A549 (cell line): ENCODE measurements around the gene IMP3. TPM values are rescaled to one million over a fixed set of nuclear protein-coding genes. Genes with fewer than 3 reads are reported as not detected.

ENCODE experiments used
- ATAC-seq, 2 experiments: fragments of 200-7000 bp in 1 of 2; fragments of >200 bp in 1 of 2; cut with Nextera tagmentation in 1 of 2; cut with Tn5 transposase in 1 of 2; 3 replicates each; pipeline versions ENCODE4 v1.8.0 to v1.9.1; 2018 to 2020; ENCODE audit warnings: mild to moderate bottlenecking in 1 of 2, moderate library complexity in 1 of 2
- CTCF ChIA-PET: fragments of 300-600 bp; sonication (Branson Sonifier 250); formaldehyde crosslinking; extraction: SDS; loops from one replicate; lab custom pipeline; 2021; ENCODE audit warnings: antibody characterized with exemption, inconsistent platforms; lab: Yijun Ruan, JAX
- POLR2A ChIA-PET: fragments of 350-600 bp; formaldehyde crosslinking; extraction: SDS; loops from one replicate; lab custom pipeline; 2021; ENCODE audit warnings: antibody characterized with exemption, inconsistent platforms; lab: Yijun Ruan, JAX
- DNase-seq, 2 experiments: peaks; one replicate each; pipeline versions ENCODE4 v3.0.0 to v3.0.0-alpha.2; 2011 to 2016; ENCODE audit warnings: low read depth in 1 of 2, low spot score in 1 of 2
- FAIRE-seq: peaks from 2 replicates; lab custom pipeline; 2011; peaks lifted over from hg19 to GRCh38; lab: Jason Lieb, UNC
- H3K27ac ChIP-seq, 2 experiments: fragments of >200 bp; sonication (Bioruptor Twin); formaldehyde crosslinking; 3 replicates each; pipeline ENCODE4 v1.5.1; 2016 to 2017
- H3K4me1 ChIP-seq: fragments of >200 bp; sonication (Bioruptor Twin); formaldehyde crosslinking; 3 replicates; pipeline ENCODE4 v1.6.1; 2016
- H3K4me2 ChIP-seq: fragments of >200 bp; sonication (Bioruptor Twin); formaldehyde crosslinking; 3 replicates; pipeline ENCODE4 v1.6.1; 2016
- H3K4me3 ChIP-seq: fragments of >200 bp; sonication (Bioruptor Twin); formaldehyde crosslinking; 3 replicates; pipeline ENCODE4 v1.5.1; 2016
- H3K9me3 ChIP-seq: fragments of >200 bp; sonication (Bioruptor Twin); formaldehyde crosslinking; 3 replicates; pipeline ENCODE4 v1.6.1; 2016
- BHLHE40 ChIP-seq: IDR thresholded peaks from 2 replicates; pipeline ENCODE4 v1.6.1; 2012; ENCODE audit warnings: low read depth, low read length, inconsistent platforms
- CHD4 ChIP-seq: fragments of 200-600 bp; sonication (generic); IDR thresholded peaks from 2 replicates; pipeline ENCODE4 v1.6.1; 2016; ENCODE audit warnings: antibody characterized with exemption, mild to moderate bottlenecking, borderline replicate concordance
- FOSL2 ChIP-seq, 2 experiments: fragments of 450-650 bp in 1 of 2; fragments of >200 bp in 1 of 2; sonication (Bioruptor Twin) in 1 of 2; formaldehyde crosslinking; IDR thresholded peaks; 2 replicates each; pipeline versions ENCODE4 v1.5.0 to v1.6.1; 2016 to 2020; ENCODE audit warnings: mild to moderate bottlenecking in 1 of 2, moderate library complexity in 1 of 2
- HMGXB4 ChIP-seq: fragments of 250-450 bp; sonication (Bioruptor Pico); IDR thresholded peaks from 2 replicates; pipeline ENCODE4 v1.5.0; 2021; ENCODE audit warnings: mild to moderate bottlenecking, moderate library complexity, borderline replicate concordance
- HOXB5 ChIP-seq: fragments of 250-450 bp; sonication (Bioruptor Pico); IDR thresholded peaks from 2 replicates; pipeline ENCODE4 v1.5.0; 2020; ENCODE audit warnings: mild to moderate bottlenecking, moderate library complexity
- JUN ChIP-seq, 2 experiments: fragments of >200 bp; sonication (Bioruptor Twin); formaldehyde crosslinking; IDR thresholded peaks; 2 replicates in 1 of 2; 3 replicates in 1 of 2; pipeline ENCODE4 v1.6.1; 2016 to 2017
- KDM1A ChIP-seq: fragments of 200-600 bp; sonication (generic); IDR thresholded peaks from 2 replicates; pipeline ENCODE4 v1.6.1; 2016; ENCODE audit warnings: low read depth, mild to moderate bottlenecking
- NPAS2 ChIP-seq: fragments of 250-450 bp; sonication (Bioruptor Pico); IDR thresholded peaks from 2 replicates; pipeline ENCODE4 v1.8.0; 2022; ENCODE audit warnings: mild to moderate bottlenecking, moderate library complexity, borderline replicate concordance
- RAD21 ChIP-seq, 2 experiments: fragments of >200 bp in 1 of 2; sonication (Bioruptor Twin) in 1 of 2; formaldehyde crosslinking in 1 of 2; IDR thresholded peaks in 1 of 2; conservative IDR thresholded peaks in 1 of 2; 2 replicates in 1 of 2; 3 replicates in 1 of 2; pipeline ENCODE4 v1.6.1; 2012 to 2018; ENCODE audit warnings: inconsistent platforms in 1 of 2
- SMC3 ChIP-seq: fragments of >200 bp; sonication (Bioruptor Twin); formaldehyde crosslinking; IDR thresholded peaks from 3 replicates; pipeline ENCODE4 v1.6.1; 2018; ENCODE audit warnings: inconsistent platforms
- SREBF2 ChIP-seq: fragments of 450-650 bp; IDR thresholded peaks from 2 replicates; pipeline ENCODE4 v1.6.1; 2014; ENCODE audit warnings: mild to moderate bottlenecking, moderate library complexity
- ZC3H11A ChIP-seq: fragments of 450-650 bp; IDR thresholded peaks from 2 replicates; pipeline ENCODE4 v1.6.1; 2014; ENCODE audit warnings: antibody characterized with exemption, mild to moderate bottlenecking
- WGBS: methylation state at CpG from one replicate; pipeline ENCODE4 v1.1.6; 2017; ENCODE audit errors: missing lambda C conversion rate; 5-methylcytosine and 5-hydroxymethylcytosine counted together
- polyA plus RNA-seq, 4 experiments: library from polyadenylated mRNA; depleted of rRNA in 3 of 4; stranded (reverse); fragments of >200 nt; fragmentation: RNase III in 1 of 4; extraction: RNeasy Plus Mini Kit Qiagen cat#74134 plus additional on column Dnase treatment in 1 of 4; gene quantifications; 2 replicates in 3 of 4; 3 replicates in 1 of 4; pipeline ENCODE4 v1.2.3, GENCODE V29; 2011 to 2017
- TF ChIP-seq, protein P1 (sequence below): fragments of 150-350 bp; IDR thresholded peaks from 2 replicates; pipeline ENCODE4 v1.6.1; 2014; ENCODE audit warnings: low read depth, mild to moderate bottlenecking, low read length
- TF ChIP-seq, protein P2 (sequence below): IDR thresholded peaks from 2 replicates; pipeline ENCODE4 v1.6.1; 2012; ENCODE audit warnings: low read depth, borderline replicate concordance
- TF ChIP-seq, protein P3 (sequence below): fragments of >200 bp; sonication (Bioruptor Twin); formaldehyde crosslinking; IDR thresholded peaks from 3 replicates; pipeline ENCODE4 v1.5.1; 2016
- TF ChIP-seq, protein P4 (sequence below): IDR thresholded peaks from 2 replicates; pipeline ENCODE4 v1.6.1; 2012

IMP3 gene
- polyA plus RNA-seq, 2 of the 4 experiments (the other 2 are of a cell fraction): 90.0 to 94.7 TPM

GRCh38 chr15:75640483-75641178, 607 bp upstream of the IMP3 start:
- H3K4me2 ChIP-seq: peak overlapping the region; percentile 67
- peaks cover 18% of the 10 kb centered on the region for H3K4me1 ChIP-seq
- ATAC-seq: peak; percentile 71 to 74
- TF ChIP-seq, protein P1, sequence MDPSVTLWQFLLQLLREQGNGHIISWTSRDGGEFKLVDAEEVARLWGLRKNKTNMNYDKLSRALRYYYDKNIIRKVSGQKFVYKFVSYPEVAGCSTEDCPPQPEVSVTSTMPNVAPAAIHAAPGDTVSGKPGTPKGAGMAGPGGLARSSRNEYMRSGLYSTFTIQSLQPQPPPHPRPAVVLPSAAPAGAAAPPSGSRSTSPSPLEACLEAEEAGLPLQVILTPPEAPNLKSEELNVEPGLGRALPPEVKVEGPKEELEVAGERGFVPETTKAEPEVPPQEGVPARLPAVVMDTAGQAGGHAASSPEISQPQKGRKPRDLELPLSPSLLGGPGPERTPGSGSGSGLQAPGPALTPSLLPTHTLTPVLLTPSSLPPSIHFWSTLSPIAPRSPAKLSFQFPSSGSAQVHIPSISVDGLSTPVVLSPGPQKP: no peak
- TF ChIP-seq NPAS2 (CRISPR knock-in tag): no peak
- TF ChIP-seq FOSL2 (IDR thresholded peaks at IDR 0.05): no peak
- peak; percentile 22; the same call in 1 of the 2 replicates for TF ChIP-seq FOSL2 (CRISPR knock-in tag; IDR thresholded peaks at IDR 0.05)
- TF ChIP-seq, protein P2, sequence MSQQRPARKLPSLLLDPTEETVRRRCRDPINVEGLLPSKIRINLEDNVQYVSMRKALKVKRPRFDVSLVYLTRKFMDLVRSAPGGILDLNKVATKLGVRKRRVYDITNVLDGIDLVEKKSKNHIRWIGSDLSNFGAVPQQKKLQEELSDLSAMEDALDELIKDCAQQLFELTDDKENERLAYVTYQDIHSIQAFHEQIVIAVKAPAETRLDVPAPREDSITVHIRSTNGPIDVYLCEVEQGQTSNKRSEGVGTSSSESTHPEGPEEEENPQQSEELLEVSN: 0 out of 2 replicates have a peak, but pooled peaks have one; percentile 27
- TF ChIP-seq SMC3: peak; percentile 53
- TF ChIP-seq KDM1A: no peak
- no peak for TF ChIP-seq ZC3H11A
- 0 out of 2 replicates have a peak, but pooled peaks have one; percentile 12 for TF ChIP-seq HOXB5
- TF ChIP-seq RAD21 (conservative IDR thresholded peaks at IDR 0.05 in 1 of 2, IDR thresholded peaks at IDR 0.05 in 1 of 2): peak; percentile 82 to 86
- TF ChIP-seq, protein P3, sequence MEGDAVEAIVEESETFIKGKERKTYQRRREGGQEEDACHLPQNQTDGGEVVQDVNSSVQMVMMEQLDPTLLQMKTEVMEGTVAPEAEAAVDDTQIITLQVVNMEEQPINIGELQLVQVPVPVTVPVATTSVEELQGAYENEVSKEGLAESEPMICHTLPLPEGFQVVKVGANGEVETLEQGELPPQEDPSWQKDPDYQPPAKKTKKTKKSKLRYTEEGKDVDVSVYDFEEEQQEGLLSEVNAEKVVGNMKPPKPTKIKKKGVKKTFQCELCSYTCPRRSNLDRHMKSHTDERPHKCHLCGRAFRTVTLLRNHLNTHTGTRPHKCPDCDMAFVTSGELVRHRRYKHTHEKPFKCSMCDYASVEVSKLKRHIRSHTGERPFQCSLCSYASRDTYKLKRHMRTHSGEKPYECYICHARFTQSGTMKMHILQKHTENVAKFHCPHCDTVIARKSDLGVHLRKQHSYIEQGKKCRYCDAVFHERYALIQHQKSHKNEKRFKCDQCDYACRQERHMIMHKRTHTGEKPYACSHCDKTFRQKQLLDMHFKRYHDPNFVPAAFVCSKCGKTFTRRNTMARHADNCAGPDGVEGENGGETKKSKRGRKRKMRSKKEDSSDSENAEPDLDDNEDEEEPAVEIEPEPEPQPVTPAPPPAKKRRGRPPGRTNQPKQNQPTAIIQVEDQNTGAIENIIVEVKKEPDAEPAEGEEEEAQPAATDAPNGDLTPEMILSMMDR: peak; percentile 76
- TF ChIP-seq SREBF2: no peak
- TF ChIP-seq, protein P4, sequence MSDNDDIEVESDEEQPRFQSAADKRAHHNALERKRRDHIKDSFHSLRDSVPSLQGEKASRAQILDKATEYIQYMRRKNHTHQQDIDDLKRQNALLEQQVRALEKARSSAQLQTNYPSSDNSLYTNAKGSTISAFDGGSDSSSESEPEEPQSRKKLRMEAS: peak; percentile 19; the same call in 1 of the 2 replicates
- peak in 1 of 2 experiments; percentile 31; a peak in 2 of 5 replicates for TF ChIP-seq JUN (IDR thresholded peaks at IDR 0.05)
- TF ChIP-seq CHD4: peak; percentile 54; the same call in 1 of the 2 replicates
- no peak for TF ChIP-seq HMGXB4 (CRISPR knock-in tag)
- TF ChIP-seq, all 56 proteins: peak for 9
- ChIA-PET CTCF (interaction anchor here (0.7 to 19.9 kb wide), 27 partner anchors 10 to 573 kb away, joined by 3 to 394 read pairs (median 4); partner anchors contain the start of genes MAN2C1, SNUPN and SNX33), POLR2A (interaction anchor here (0.5 to 4.4 kb wide), 24 partner anchors 9 to 672 kb away, joined by 3 to 94 read pairs (median 6); partner anchors contain the start of genes MAN2C1, PTPN9, SIN3A and SNUPN)
- H3K9me3 ChIP-seq: no peaks in the 10 kb centered on the region
- peak; percentile 78 to 85 for DNase-seq
- FAIRE-seq: no peak
- peak overlapping the region; percentile 67 for H3K4me3 ChIP-seq
- WGBS: under 1% methylated on average over 17 of the region's 17 CpGs
- peak overlapping the region; percentile 91 to 94 for H3K27ac ChIP-seq

GRCh38 chr15:75639191-75639708, 774 bp downstream of the IMP3 start:
- Histone ChIP-seq H3K9me3 (no peaks in the 10 kb centered on the region), H3K4me1 (peaks cover 18% of the 10 kb centered on the region), H3K4me2 (peak overlapping the region; percentile 91), H3K27ac (peak overlapping the region; percentile 91 to 94), H3K4me3 (peak overlapping the region; percentile 67)
- ATAC-seq: no peak
- no peak for FAIRE-seq
- DNase-seq: no peak
- CTCF ChIA-PET: interaction anchor here (1.0 to 19.9 kb wide), 19 partner anchors 10 to 572 kb away, joined by 3 to 394 read pairs (median 6); partner anchors contain the start of genes MAN2C1, SNUPN and SNX33
- WGBS: 2% methylated on average over 16 of the region's 16 CpGs
- POLR2A ChIA-PET: interaction anchor here (1.0 to 4.4 kb wide), 19 partner anchors 8 to 271 kb away, joined by 3 to 94 read pairs (median 10); partner anchors contain the start of genes MAN2C1, PTPN9, SIN3A and SNUPN
- TF ChIP-seq BHLHE40 (peak; percentile 62; the same call in 1 of the 2 replicates), SMC3 (no peak)
- TF ChIP-seq, all 56 proteins: peak for 1
